PC-9 (cell line): Measurements from ENCODE around the gene CFAP73.

Experiments
- EZH2 ChIP-seq: fragments of 200-600 bp; sonication (generic); IDR thresholded peaks from 2 replicates; pipeline ENCODE4 v1.8.0; 2017; ENCODE audit warnings: antibody characterized with exemption, low read depth
- TF ChIP-seq, protein P1 (sequence below): fragments of 200-600 bp; sonication (generic); conservative IDR thresholded peaks from 2 replicates; pipeline ENCODE4 v1.6.1; 2017; ENCODE audit warnings: mixed run types, antibody characterized with exemption, mild to moderate bottlenecking, moderate library complexity

DNA sequence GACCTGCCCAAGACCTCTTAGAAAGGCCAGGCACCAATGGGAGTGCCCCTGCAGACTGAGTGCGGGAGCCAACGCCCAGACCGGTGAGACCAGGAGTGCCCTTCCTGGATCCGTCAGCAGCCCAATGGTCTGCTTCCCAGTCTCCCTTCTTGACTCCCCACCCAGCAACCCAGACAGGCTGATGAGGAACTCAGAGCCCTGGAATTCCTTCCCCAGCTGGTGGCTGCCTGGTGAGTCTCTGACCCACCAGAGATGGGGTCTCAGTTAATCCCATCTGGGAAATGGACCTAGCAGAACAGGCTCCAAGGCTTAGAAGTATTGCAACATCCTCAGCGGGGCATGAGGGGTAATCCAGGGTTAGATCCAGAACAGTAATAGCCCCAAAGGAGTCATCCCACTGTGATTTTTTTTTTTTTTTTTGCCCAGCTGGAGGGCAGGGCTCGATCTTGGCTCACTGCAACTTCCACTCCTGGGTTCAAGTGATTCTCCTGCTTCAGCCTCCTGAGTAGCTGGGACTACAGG lies 12.5 kb upstream of the CFAP73 start:
- TF ChIP-seq, protein P1, sequence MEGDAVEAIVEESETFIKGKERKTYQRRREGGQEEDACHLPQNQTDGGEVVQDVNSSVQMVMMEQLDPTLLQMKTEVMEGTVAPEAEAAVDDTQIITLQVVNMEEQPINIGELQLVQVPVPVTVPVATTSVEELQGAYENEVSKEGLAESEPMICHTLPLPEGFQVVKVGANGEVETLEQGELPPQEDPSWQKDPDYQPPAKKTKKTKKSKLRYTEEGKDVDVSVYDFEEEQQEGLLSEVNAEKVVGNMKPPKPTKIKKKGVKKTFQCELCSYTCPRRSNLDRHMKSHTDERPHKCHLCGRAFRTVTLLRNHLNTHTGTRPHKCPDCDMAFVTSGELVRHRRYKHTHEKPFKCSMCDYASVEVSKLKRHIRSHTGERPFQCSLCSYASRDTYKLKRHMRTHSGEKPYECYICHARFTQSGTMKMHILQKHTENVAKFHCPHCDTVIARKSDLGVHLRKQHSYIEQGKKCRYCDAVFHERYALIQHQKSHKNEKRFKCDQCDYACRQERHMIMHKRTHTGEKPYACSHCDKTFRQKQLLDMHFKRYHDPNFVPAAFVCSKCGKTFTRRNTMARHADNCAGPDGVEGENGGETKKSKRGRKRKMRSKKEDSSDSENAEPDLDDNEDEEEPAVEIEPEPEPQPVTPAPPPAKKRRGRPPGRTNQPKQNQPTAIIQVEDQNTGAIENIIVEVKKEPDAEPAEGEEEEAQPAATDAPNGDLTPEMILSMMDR = no peak
- TF ChIP-seq EZH2 = no peak
